ENCODE results near the gene PYCR2. TPM values are rescaled to one million over a fixed set of nuclear protein-coding genes. Genes with fewer than 3 reads are reported as not detected.

PYCR2 gene
- total RNA-seq, 4 donors from 2014 or later, result 33.5 to 52.6 (median 45.6) TPM

GRCh38 chr1:225870911-225871310, 53.1 kb downstream of the PYCR2 start:
- DNase-seq (ENCODE audit: low spot score), result no peak

More at GRCh38 chr1:225870911-225871310, 53.1 kb downstream of the PYCR2 start:
- ATAC-seq (ENCODE audit: low FRiP score), result no peak
- TF ChIP-seq, protein P1, sequence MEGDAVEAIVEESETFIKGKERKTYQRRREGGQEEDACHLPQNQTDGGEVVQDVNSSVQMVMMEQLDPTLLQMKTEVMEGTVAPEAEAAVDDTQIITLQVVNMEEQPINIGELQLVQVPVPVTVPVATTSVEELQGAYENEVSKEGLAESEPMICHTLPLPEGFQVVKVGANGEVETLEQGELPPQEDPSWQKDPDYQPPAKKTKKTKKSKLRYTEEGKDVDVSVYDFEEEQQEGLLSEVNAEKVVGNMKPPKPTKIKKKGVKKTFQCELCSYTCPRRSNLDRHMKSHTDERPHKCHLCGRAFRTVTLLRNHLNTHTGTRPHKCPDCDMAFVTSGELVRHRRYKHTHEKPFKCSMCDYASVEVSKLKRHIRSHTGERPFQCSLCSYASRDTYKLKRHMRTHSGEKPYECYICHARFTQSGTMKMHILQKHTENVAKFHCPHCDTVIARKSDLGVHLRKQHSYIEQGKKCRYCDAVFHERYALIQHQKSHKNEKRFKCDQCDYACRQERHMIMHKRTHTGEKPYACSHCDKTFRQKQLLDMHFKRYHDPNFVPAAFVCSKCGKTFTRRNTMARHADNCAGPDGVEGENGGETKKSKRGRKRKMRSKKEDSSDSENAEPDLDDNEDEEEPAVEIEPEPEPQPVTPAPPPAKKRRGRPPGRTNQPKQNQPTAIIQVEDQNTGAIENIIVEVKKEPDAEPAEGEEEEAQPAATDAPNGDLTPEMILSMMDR (IDR thresholded peaks at IDR 0.05), result no peak

Small RNA genes lying within 50 kb of the gene (small RNA-seq; reads per million reads assigned to genes)
- not detected for gene AL117348.1
- gene NDUFA3P3, result not detected

Other genes starting within 250 kb of the PYCR2 start
- 100 to 1,000 TPM; 111 to 172 (median 141) TPM for gene SRP9, start 146.4 kb downstream of the PYCR2 start, total RNA-seq
- gene EPHX1, start 114.1 kb downstream of the PYCR2 start, total RNA-seq, result 100 to 1,000 TPM in 3 of 4 donors, 10 to 100 TPM in 1; 89.0 to 177 (median 156) TPM
- 10 to 100 TPM; 27.6 to 93.3 (median 41.5) TPM for gene TMEM63A, start 41.9 kb downstream of the PYCR2 start, total RNA-seq
- under 1 TPM in 1 of 4 donors, not detected in 3; 0.44 TPM for gene LEFTY1, start 35.1 kb downstream of the PYCR2 start, total RNA-seq
- 1 to 10 TPM in 1 of 4 donors, under 1 TPM in 2, not detected in 1; 0.36 to 4.5 (median 0.63) TPM for gene LEFTY2, start 17.0 kb upstream of the PYCR2 start, total RNA-seq
- 10 to 100 TPM; 18.0 to 42.3 (median 21.5) TPM for gene SDE2, start 75.1 kb upstream of the PYCR2 start, total RNA-seq
- gene H3-3A, start 138.5 kb upstream of the PYCR2 start, total RNA-seq, result 100 to 1,000 TPM; 284 to 317 (median 305) TPM

All from omental fat pad (tissue), 4 donors.